ENCODE data around the gene SIKE1.
"Not testable (repeated sequence)": the region's sequence is repeated elsewhere in the genome, so short reads cannot be mapped to it uniquely, and the experiment has no call there.

Gene SIKE1

GRCh38 chr1:114780344-114781226 lies at the start of gene SIKE1:
SIKE1 (minus strand) TSS chr1:114780685; CDS start chr1:114780607, 78 bp downstream.
- peak; percentile 98 for DNase-seq

GRCh38 chr1:114830075-114830474 lies 49.6 kb upstream of the SIKE1 start:
- not testable (repeated sequence) for DNase-seq

GRCh38 chr1:114828251-114828650 lies 47.8 kb upstream of the SIKE1 start:
- no peak for DNase-seq

- DNase-seq: no peak
Measured at GRCh38 chr1:114821978-114822377, 41.5 kb upstream of the SIKE1 start.

GRCh38 chr1:114820392-114820791 lies 39.9 kb upstream of the SIKE1 start:
- no peak for DNase-seq

- no peak for DNase-seq
Measured at GRCh38 chr1:114819869-114820268, 39.4 kb upstream of the SIKE1 start.

GRCh38 chr1:114804449-114804848 lies 24.0 kb upstream of the SIKE1 start:
- not testable (repeated sequence) for DNase-seq

- DNase-seq: no peak
Measured at GRCh38 chr1:114803001-114803400, 22.5 kb upstream of the SIKE1 start.

GRCh38 chr1:114794038-114794437 lies 13.6 kb upstream of the SIKE1 start:
- DNase-seq: no peak

- not testable (repeated sequence) for DNase-seq
Measured at GRCh38 chr1:114790581-114790980, 10.1 kb upstream of the SIKE1 start.

- not testable (repeated sequence) for DNase-seq
Measured at GRCh38 chr1:114786440-114786839, 6.0 kb upstream of the SIKE1 start.

GRCh38 chr1:114782476-114782875 lies 2.0 kb upstream of the SIKE1 start:
- DNase-seq: no peak

GRCh38 chr1:114779722-114780121 lies 763 bp downstream of the SIKE1 start:
- DNase-seq: no peak

GRCh38 chr1:114776726-114777125 lies 3.8 kb downstream of the SIKE1 start:
- not testable (repeated sequence) for DNase-seq

GRCh38 chr1:114771992-114772391 lies 8.5 kb downstream of the SIKE1 start:
- DNase-seq: no peak

- DNase-seq: no peak
Measured at GRCh38 chr1:114770989-114771388, 9.5 kb downstream of the SIKE1 start.

GRCh38 chr1:114764689-114765088 lies 15.8 kb downstream of the SIKE1 start:
- DNase-seq: peak; percentile 38

- DNase-seq: peak; percentile 13
Measured at GRCh38 chr1:114758256-114758832, 22.1 kb downstream of the SIKE1 start.

GRCh38 chr1:114757455-114758255 lies 22.8 kb downstream of the SIKE1 start, which contains the start of gene CSDE1:
CSDE1 (minus strand) TSS chr1:114757984; CDS start chr1:114739890, 18,094 bp downstream.
- DNase-seq: peak; percentile 99

- DNase-seq: peak; percentile 69
Measured at GRCh38 chr1:114756949-114757454, 23.5 kb downstream of the SIKE1 start.

GRCh38 chr1:114756009-114756892 lies 24.2 kb downstream of the SIKE1 start:
- peak; percentile 10 for DNase-seq
